ENCODE data around the gene CPSF6. TPM values are rescaled to one million over a fixed set of nuclear protein-coding genes. Genes with fewer than 3 reads are reported as not detected.

CPSF6 gene
- total and polyA plus RNA-seq, 2 of the 4 experiments (the other 2 are of a cell fraction), result 9.1 to 39.3 TPM

DNA sequence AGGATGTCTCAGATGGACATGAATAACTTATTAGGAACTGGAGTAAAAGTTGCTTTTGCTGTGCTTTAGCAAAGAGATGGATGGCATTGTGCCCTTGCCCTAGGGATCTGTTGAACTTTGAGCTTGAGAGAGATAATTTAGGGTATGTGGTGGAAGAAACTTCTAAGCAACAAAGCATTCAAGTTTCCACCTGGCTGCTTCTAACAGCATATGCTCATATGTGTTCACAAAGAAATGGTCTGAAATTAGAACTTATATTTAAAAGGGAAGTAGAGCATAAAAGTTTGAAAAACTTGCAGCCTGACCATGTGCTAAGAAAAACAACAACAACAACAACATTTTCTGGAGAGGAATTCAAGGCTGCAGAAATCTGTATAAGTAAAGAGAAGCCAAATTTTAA, 7.9 kb upstream of the CPSF6 start:
- Histone ChIP-seq H4K5ac (ENCODE audit: low read depth, low read length) (no peak overlapping the region), H4K91ac (ENCODE audit: insufficient read depth, low read depth, low read length) (no peak overlapping the region), H3K9ac (ENCODE audit: low read depth, low read length) (no peak overlapping the region), H3K9me3 (ENCODE audit: control insufficient read depth, insufficient read depth, low read length) (peaks cover 4% of the 10 kb centered on the region), H3K4ac (ENCODE audit: low read depth, low read length) (no peak overlapping the region), H3K4me1 (ENCODE audit: control insufficient read depth, insufficient read depth, low read length) (no peaks in the 10 kb centered on the region), H3K9me1 (ENCODE audit: insufficient read depth, low read length) (no peaks in the 10 kb centered on the region), H2BK15ac (ENCODE audit: low read depth, low read length) (no peak overlapping the region), H4K8ac (ENCODE audit: low read depth in 2 of 2, low read length in 2 of 2) (no peak overlapping the region), H4K20me1 (ENCODE audit: insufficient read depth, low read length) (no peaks in the 10 kb centered on the region), H3K4me3 (ENCODE audit: insufficient read depth, low read depth, low read length) (no peak overlapping the region), H2BK20ac (ENCODE audit: low read depth, low read length) (no peak overlapping the region), H3K27ac (ENCODE audit: insufficient read depth, low read length) (no peak overlapping the region), H3K18ac (ENCODE audit: low read depth, low read length) (no peak overlapping the region), H3K27me3 (ENCODE audit: control insufficient read depth, insufficient read depth, low read length) (peaks cover under 1% of the 10 kb centered on the region; the same call in 1 of the 2 replicates), H3K56ac (ENCODE audit: extremely low read depth, insufficient read depth, low read length) (no peak overlapping the region), H3K23ac (ENCODE audit: low read depth, low read length) (no peak overlapping the region), H2BK5ac (ENCODE audit: low read depth, low read length, poor library complexity, severe bottlenecking) (no peak overlapping the region), H3K14ac (replicated peaks; ENCODE audit: low read depth, low read length) (no peak overlapping the region), H3K4me2 (ENCODE audit: low read depth, low read length) (no peak overlapping the region), H2AK5ac (ENCODE audit: low read depth, low read length) (no peak overlapping the region), H2BK120ac (ENCODE audit: low read depth, low read length) (no peak overlapping the region), H2AK9ac (replicated peaks; ENCODE audit: low read depth, low read length, poor library complexity) (no peak overlapping the region), H2AFZ (replicated peaks; ENCODE audit: low read length, poor library complexity) (no peak overlapping the region), H3K36me3 (ENCODE audit: control insufficient read depth, insufficient read depth, low read length) (no peaks in the 10 kb centered on the region), H3K79me1 (ENCODE audit: low read depth in 1 of 2, low read length in 2 of 2) (no peaks in the 10 kb centered on the region)
- TF ChIP-seq NFE2L2 (IDR thresholded peaks at IDR 0.05; ENCODE audit: low read depth, low read length), result no peak
- in situ Hi-C loops (cut with MboI; ENCODE audit: low sequenced_read_pairs), result no loop called here
- CTCF ChIA-PET, result no interaction called here
- POLR2A ChIA-PET (ENCODE audit: unreplicated experiment), result no interaction called here
- ATAC-seq (ENCODE audit: low read depth), result no peak
- intact Hi-C loops (cut with micrococcal nuclease), result no loop called here
- no TSS peak for BruUV-seq (replicated peaks)
- dilution Hi-C loops (cut with HindIII; ENCODE audit: low sequenced_read_pairs, unreplicated experiment), result no loop called here
- DNase-seq, result no peak

All from IMR-90 (cell line).